Naive thymus-derived CD4-positive, alpha-beta T cell (primary cell): ENCODE results near the gene FLVCR1. TPM values are rescaled to one million over a fixed set of nuclear protein-coding genes. Genes with fewer than 3 reads are reported as not detected.

Experiments
- ATAC-seq: fragments of 150-1000 bp; cut with Tn5 transposase; 2 replicates; pipeline ENCODE4 v1.10.0; 2021; ENCODE audit warnings: mild to moderate bottlenecking, moderate library complexity
- CTCF ChIA-PET: fragments of 350-600 bp; sonication (Branson Sonifier 250); formaldehyde crosslinking; loops from one replicate; lab custom pipeline; 2021; ENCODE audit warnings: antibody characterized with exemption; lab: Charles Lee
- POLR2A ChIA-PET: fragments of 350-600 bp; sonication (Branson Sonifier 250); formaldehyde crosslinking; loops from one replicate; lab custom pipeline; 2021; ENCODE audit warnings: antibody characterized with exemption, inconsistent platforms; lab: Charles Lee
- DNase-seq, 9 donors: peaks; one replicate each; pipeline versions ENCODE4 v3.0.0 to v3.0.0-alpha.2; 2020 to 2022; ENCODE audit warnings: mixed read lengths in 1 of 9
- H3K27ac ChIP-seq: one replicate; pipeline ENCODE4 v1.7.0; 2013; ENCODE audit warnings: mild to moderate bottlenecking, low read depth, low read length, moderate library complexity
- H3K27me3 ChIP-seq, 2 donors: one replicate each; pipeline ENCODE4 v1.7.0; 2013; ENCODE audit warnings: low read length in 2 of 2, mild to moderate bottlenecking in 2 of 2, moderate library complexity in 2 of 2; ENCODE audit not compliant: control insufficient read depth in 2 of 2, insufficient read depth in 2 of 2
- H3K36me3 ChIP-seq, 3 experiments: 1 replicate in 2 of 3; 2 replicates in 1 of 3; pipeline ENCODE4 v1.7.0; 2013; ENCODE audit warnings: low read length in 3 of 3, mild to moderate bottlenecking in 3 of 3, moderate library complexity in 1 of 3; ENCODE audit not compliant: insufficient read depth in 3 of 3, control insufficient read depth in 2 of 3
- H3K4me1 ChIP-seq, 2 donors: one replicate each; pipeline ENCODE4 v1.7.0; 2013; ENCODE audit warnings: low read length in 2 of 2, mild to moderate bottlenecking in 2 of 2, moderate library complexity in 1 of 2; ENCODE audit not compliant: control insufficient read depth in 2 of 2, insufficient read depth in 2 of 2
- H3K4me3 ChIP-seq: 2 replicates; pipeline ENCODE4 v1.7.0; 2013; ENCODE audit warnings: mild to moderate bottlenecking, low read length
- H3K9me3 ChIP-seq, 3 experiments: 1 replicate in 2 of 3; 2 replicates in 1 of 3; pipeline ENCODE4 v1.7.0; 2013; ENCODE audit warnings: low read length in 3 of 3; ENCODE audit not compliant: control insufficient read depth in 2 of 3
- H3K27ac Mint-ChIP-seq, 9 donors: one replicate each; pipeline ENCODE4 v1.8.0; 2020 to 2022; ENCODE audit warnings: mixed read lengths in 9 of 9, mild to moderate bottlenecking in 8 of 9, moderate library complexity in 5 of 9, inconsistent platforms in 2 of 9
- H3K27me3 Mint-ChIP-seq, 5 donors: one replicate each; pipeline ENCODE4 v1.8.0; 2021 to 2022; ENCODE audit warnings: mixed read lengths in 5 of 5, mild to moderate bottlenecking in 1 of 5
- H3K36me3 Mint-ChIP-seq, 5 donors: one replicate each; pipeline ENCODE4 v1.8.0; 2020 to 2022; ENCODE audit warnings: mixed read lengths in 5 of 5, mild to moderate bottlenecking in 3 of 5, inconsistent platforms in 1 of 5
- H3K4me1 Mint-ChIP-seq, 7 donors: one replicate each; pipeline ENCODE4 v1.8.0; 2020 to 2022; ENCODE audit warnings: mixed read lengths in 7 of 7, mild to moderate bottlenecking in 3 of 7, inconsistent platforms in 1 of 7
- H3K4me3 Mint-ChIP-seq, 10 donors: one replicate each; pipeline ENCODE4 v1.8.0; 2020 to 2022; ENCODE audit warnings: mild to moderate bottlenecking in 10 of 10, mixed read lengths in 10 of 10, moderate library complexity in 6 of 10, inconsistent platforms in 2 of 10
- H3K9me3 Mint-ChIP-seq, 11 donors: one replicate each; pipeline ENCODE4 v1.8.0; 2020 to 2022; ENCODE audit warnings: mixed read lengths in 11 of 11, mild to moderate bottlenecking in 4 of 11, inconsistent platforms in 1 of 11, moderate library complexity in 1 of 11
- intact Hi-C, 2 donors: fragments of 100-400 bp; cut with micrococcal nuclease; formaldehyde crosslinking; loops; one replicate each; pipeline ENCODE4 v1.15.1; 2023
- polyA plus RNA-seq, 2 donors: library from polyadenylated mRNA; unstranded; fragments of 300-500 nt; fragmentation: Illumina TruSeq; gene quantifications; one replicate each; pipeline ENCODE4 v1.2.3, GENCODE V29; 2021
- total RNA-seq, 6 experiments: library from RNA in 5 of 6; stranded (reverse) in 5 of 6; gene quantifications; 1 replicate in 5 of 6; 2 replicates in 1 of 6; pipeline ENCODE4 v1.2.3 and lab custom pipeline; 2021 to 2026

Gene FLVCR1
- total and polyA plus RNA-seq, 7 experiments from 2014 or later = 2.3 to 12.2 (median 7.5) TPM

- DNase-seq (no peak), ATAC-seq (no peak)
- Mint-ChIP-seq H3K36me3 (peaks cover 0 to 11% (median 0%) of the 10 kb centered on the region in 5 donors), H3K4me3 (no peak overlapping the region), H3K27me3 (peaks cover 5 to 19% (median 7%) of the 10 kb centered on the region in 5 donors), H3K9me3 (peaks cover 0 to 18% (median 8%) of the 10 kb centered on the region in 11 donors), H3K27ac (no peak overlapping the region), H3K4me1 (peaks cover 0 to 2% (median 0%) of the 10 kb centered on the region in 7 donors)
- intact Hi-C loops = no loop called here
- no peaks in the 10 kb centered on the region for H3K27me3 ChIP-seq
- no peak overlapping the region for H3K4me3 ChIP-seq
- CTCF ChIA-PET = no interaction called here
- no peaks in the 10 kb centered on the region for H3K36me3 ChIP-seq
- H3K4me1 ChIP-seq = no peaks in the 10 kb centered on the region
- no peak overlapping the region for H3K27ac ChIP-seq
- no peaks in the 10 kb centered on the region for H3K9me3 ChIP-seq
- POLR2A ChIA-PET = interaction anchor here (0.6 kb wide), 1 partner anchor 11 kb away, joined by 3 read pairs; no protein-coding TSS in a partner anchor
Observed at GRCh38 chr1:212941452-212941851, 83.4 kb downstream of the FLVCR1 start.

GRCh38 chr1:212942679-212943392, 84.8 kb downstream of the FLVCR1 start:
- DNase-seq (no peak), ATAC-seq (no peak)
- Mint-ChIP-seq H3K27me3 (peaks cover 5 to 21% (median 7%) of the 10 kb centered on the region in 5 donors), H3K4me1 (peaks cover 0 to 2% (median 0%) of the 10 kb centered on the region in 7 donors), H3K9me3 (peaks cover 0 to 18% (median 8%) of the 10 kb centered on the region in 11 donors), H3K27ac (no peak overlapping the region), H3K36me3 (peaks cover 0 to 11% (median 0%) of the 10 kb centered on the region in 5 donors), H3K4me3 (no peak overlapping the region)
- no peaks in the 10 kb centered on the region for H3K36me3 ChIP-seq
- H3K27me3 ChIP-seq = no peaks in the 10 kb centered on the region
- ChIA-PET CTCF (no interaction called here), POLR2A (no interaction called here)
- intact Hi-C loops = no loop called here
- H3K27ac ChIP-seq = no peak overlapping the region
- no peak overlapping the region for H3K4me3 ChIP-seq
- H3K4me1 ChIP-seq = no peaks in the 10 kb centered on the region
- no peaks in the 10 kb centered on the region for H3K9me3 ChIP-seq

GRCh38 chr1:212943393-212943710, 85.3 kb downstream of the FLVCR1 start:
- no peak for ATAC-seq
- no peak overlapping the region for H3K4me3 ChIP-seq
- H3K9me3 ChIP-seq = no peaks in the 10 kb centered on the region
- CTCF ChIA-PET = no interaction called here
- peaks cover 0 to 11% (median 0%) of the 10 kb centered on the region in 5 donors for H3K36me3 Mint-ChIP-seq
- H3K4me1 Mint-ChIP-seq = no peaks in the 10 kb centered on the region
- H3K36me3 ChIP-seq = no peaks in the 10 kb centered on the region
- intact Hi-C loops = no loop called here
- H3K4me1 ChIP-seq = no peaks in the 10 kb centered on the region
- H3K9me3 Mint-ChIP-seq = peaks cover 0 to 18% (median 9%) of the 10 kb centered on the region in 11 donors
- DNase-seq = no peak
- POLR2A ChIA-PET = no interaction called here
- no peaks in the 10 kb centered on the region for H3K27me3 ChIP-seq
- H3K4me3 Mint-ChIP-seq = no peak overlapping the region
- H3K27ac ChIP-seq = no peak overlapping the region
- H3K27me3 Mint-ChIP-seq = peaks cover 5 to 24% (median 10%) of the 10 kb centered on the region in 5 donors
- H3K27ac Mint-ChIP-seq = no peak overlapping the region

GRCh38 chr1:212944229-212944901, 86.3 kb downstream of the FLVCR1 start:
- peaks cover 8 to 34% (median 20%) of the 10 kb centered on the region in 5 donors for H3K27me3 Mint-ChIP-seq
- no peak for DNase-seq
- no peak overlapping the region for H3K4me3 Mint-ChIP-seq
- intact Hi-C loops = no loop called here
- Histone ChIP-seq H3K4me3 (no peak overlapping the region), H3K36me3 (no peaks in the 10 kb centered on the region), H3K4me1 (no peaks in the 10 kb centered on the region), H3K27ac (no peak overlapping the region), H3K9me3 (no peaks in the 10 kb centered on the region), H3K27me3 (no peaks in the 10 kb centered on the region)
- ChIA-PET CTCF (no interaction called here), POLR2A (no interaction called here)
- H3K36me3 Mint-ChIP-seq = peaks cover 0 to 11% (median 0%) of the 10 kb centered on the region in 5 donors
- H3K4me1 Mint-ChIP-seq = peaks cover 0 to 3% (median 0%) of the 10 kb centered on the region in 7 donors
- no peak overlapping the region for H3K27ac Mint-ChIP-seq
- peaks cover 0 to 18% (median 12%) of the 10 kb centered on the region in 11 donors for H3K9me3 Mint-ChIP-seq
- ATAC-seq = peak; percentile 12

- peaks cover 0 to 9% (median 0%) of the 10 kb centered on the region in 5 donors for H3K36me3 Mint-ChIP-seq
- CTCF ChIA-PET = interaction anchor here (0.5 kb wide), 1 partner anchor 1066 kb away, joined by 3 read pairs; no protein-coding TSS in a partner anchor
Observed at GRCh38 chr1:212945056-212945455, 87.0 kb downstream of the FLVCR1 start.

GRCh38 chr1:212945463-212946160, 87.5 kb downstream of the FLVCR1 start:
- Histone ChIP-seq H3K4me3 (no peak overlapping the region), H3K27me3 (no peaks in the 10 kb centered on the region), H3K27ac (no peak overlapping the region), H3K9me3 (no peaks in the 10 kb centered on the region), H3K4me1 (no peaks in the 10 kb centered on the region), H3K36me3 (no peaks in the 10 kb centered on the region)
- H3K4me3 Mint-ChIP-seq = no peak overlapping the region
- POLR2A ChIA-PET = no interaction called here
- intact Hi-C loops = no loop called here
- peaks cover 0 to 5% (median 0%) of the 10 kb centered on the region in 5 donors for H3K36me3 Mint-ChIP-seq
- DNase-seq (no peak), ATAC-seq (no peak)
- H3K27me3 Mint-ChIP-seq = peaks cover 13 to 38% (median 20%) of the 10 kb centered on the region in 5 donors
- H3K4me1 Mint-ChIP-seq = peaks cover 0 to 11% (median 4%) of the 10 kb centered on the region in 7 donors
- H3K27ac Mint-ChIP-seq = no peak overlapping the region
- CTCF ChIA-PET = interaction anchor here (0.5 kb wide), 1 partner anchor 1067 kb away, joined by 3 read pairs; no protein-coding TSS in a partner anchor
- peaks cover 0 to 13% (median 8%) of the 10 kb centered on the region in 11 donors for H3K9me3 Mint-ChIP-seq

More at GRCh38 chr1:212945056-212945455, 87.0 kb downstream of the FLVCR1 start:
- no peaks in the 10 kb centered on the region for H3K27me3 ChIP-seq
- Mint-ChIP-seq H3K9me3 (peaks cover 0 to 15% (median 9%) of the 10 kb centered on the region in 11 donors), H3K4me1 (peaks cover 0 to 7% (median under 1%) of the 10 kb centered on the region in 7 donors), H3K27ac (no peak overlapping the region), H3K27me3 (peaks cover 11 to 37% (median 22%) of the 10 kb centered on the region in 5 donors), H3K4me3 (no peak overlapping the region)
- intact Hi-C loops = no loop called here
- no peaks in the 10 kb centered on the region for H3K4me1 ChIP-seq
- DNase-seq (no peak), ATAC-seq (no peak)
- no peaks in the 10 kb centered on the region for H3K9me3 ChIP-seq
- H3K4me3 ChIP-seq = no peak overlapping the region
- no peaks in the 10 kb centered on the region for H3K36me3 ChIP-seq
- POLR2A ChIA-PET = no interaction called here
- no peak overlapping the region for H3K27ac ChIP-seq
